CD14-positive monocyte (primary cell): ENCODE results near the gene SH3BP4. TPM values are rescaled to one million over a fixed set of nuclear protein-coding genes. Genes with fewer than 3 reads are reported as not detected.

Source experiments
- DNase-seq, 3 donors: peaks; one replicate each; pipeline ENCODE4 v3.0.0-alpha.2; 2011 to 2022
- H2AFZ ChIP-seq: 2 replicates; pipeline ENCODE4 v1.6.0; 2012; ENCODE audit warnings: mild to moderate bottlenecking, low read depth, low read length, inconsistent platforms; ENCODE audit not compliant: insufficient read depth, poor library complexity, severe bottlenecking
- H3K27ac ChIP-seq, 2 donors: 1 replicate in 1 of 2; 2 replicates in 1 of 2; pipeline ENCODE4 v1.5.1; 2012 to 2013; ENCODE audit warnings: low read length in 2 of 2, control low read depth in 1 of 2, inconsistent platforms in 1 of 2, low read depth in 1 of 2, mild to moderate bottlenecking in 1 of 2
- H3K27me3 ChIP-seq, 2 donors: one replicate each; pipeline versions ENCODE4 v1.6.0 to v1.6.1; 2011 to 2013; ENCODE audit warnings: low read length in 2 of 2; ENCODE audit not compliant: control insufficient read depth in 2 of 2, insufficient read depth in 2 of 2
- H3K36me3 ChIP-seq, 2 donors: replicated peaks in 1 of 2; 1 replicate in 1 of 2; 2 replicates in 1 of 2; pipeline versions ENCODE4 v1.5.1 to v1.6.1; 2012 to 2013; ENCODE audit warnings: low read length in 2 of 2, control low read depth in 1 of 2, inconsistent platforms in 1 of 2, mild to moderate bottlenecking in 1 of 2; ENCODE audit not compliant: insufficient read depth in 2 of 2, control insufficient read depth in 1 of 2
- H3K4me1 ChIP-seq, 2 donors: 1 replicate in 1 of 2; 2 replicates in 1 of 2; pipeline versions ENCODE4 v1.5.1 to v1.6.1; 2012 to 2013; ENCODE audit warnings: low read length in 2 of 2, control low read depth in 1 of 2, inconsistent platforms in 1 of 2, mild to moderate bottlenecking in 1 of 2, moderate library complexity in 1 of 2; ENCODE audit not compliant: insufficient read depth in 2 of 2, control insufficient read depth in 1 of 2
- H3K4me2 ChIP-seq: replicated peaks from 2 replicates; pipeline ENCODE3; 2012; ENCODE audit warnings: low read length, moderate library complexity, mild to moderate bottlenecking; ENCODE audit not compliant: poor library complexity, severe bottlenecking; ENCODE audit errors: extremely low read depth
- H3K4me3 ChIP-seq, 3 experiments: fragments of 200-600 bp in 1 of 3; sonication (generic) in 1 of 3; replicated peaks in 1 of 3; 1 replicate in 2 of 3; 2 replicates in 1 of 3; pipeline ENCODE4 v1.5.1; 2011 to 2013; ENCODE audit warnings: low read length in 3 of 3, mild to moderate bottlenecking in 3 of 3, control low read depth in 2 of 3, low read depth in 2 of 3, inconsistent platforms in 1 of 3, moderate library complexity in 1 of 3
- H3K79me2 ChIP-seq: 2 replicates; pipeline ENCODE4 v1.6.0; 2012; ENCODE audit warnings: mild to moderate bottlenecking, control low read depth, inconsistent platforms, low read length, moderate library complexity; ENCODE audit not compliant: insufficient read depth
- H3K9ac ChIP-seq: 2 replicates; pipeline ENCODE4 v1.6.0; 2017; ENCODE audit warnings: low read length, mild to moderate bottlenecking; ENCODE audit not compliant: insufficient read depth, poor library complexity, severe bottlenecking
- H3K9me3 ChIP-seq, 2 donors: replicated peaks in 1 of 2; 1 replicate in 1 of 2; 2 replicates in 1 of 2; pipeline versions ENCODE4 v1.5.1 to v1.6.1; 2012 to 2013; ENCODE audit warnings: low read length in 2 of 2, control low read depth in 1 of 2; ENCODE audit not compliant: control insufficient read depth in 1 of 2, insufficient read depth in 1 of 2
- H4K20me1 ChIP-seq: 2 replicates; pipeline ENCODE4 v1.6.0; 2012; ENCODE audit warnings: mild to moderate bottlenecking, low read length, control low read depth, moderate library complexity; ENCODE audit not compliant: insufficient read depth
- H3K27ac Mint-ChIP-seq, 7 donors: one replicate each; pipeline ENCODE4 v1.8.0; 2020; ENCODE audit warnings: mild to moderate bottlenecking in 7 of 7, mixed read lengths in 7 of 7, moderate library complexity in 6 of 7, inconsistent platforms in 2 of 7
- H3K27me3 Mint-ChIP-seq, 3 donors: one replicate each; pipeline ENCODE4 v1.8.0; 2021 to 2022; ENCODE audit warnings: low read depth in 3 of 3, mild to moderate bottlenecking in 3 of 3, mixed read lengths in 3 of 3, moderate library complexity in 3 of 3, inconsistent platforms in 1 of 3
- H3K36me3 Mint-ChIP-seq, 2 donors: one replicate each; pipeline ENCODE4 v1.8.0; 2020; ENCODE audit warnings: mixed read lengths in 2 of 2, inconsistent platforms in 1 of 2, mild to moderate bottlenecking in 1 of 2
- H3K4me1 Mint-ChIP-seq: one replicate; pipeline ENCODE4 v1.8.0; 2020; ENCODE audit warnings: mild to moderate bottlenecking, mixed read lengths
- H3K4me3 Mint-ChIP-seq, 2 donors: one replicate each; pipeline ENCODE4 v1.8.0; 2020; ENCODE audit warnings: mild to moderate bottlenecking in 2 of 2, mixed read lengths in 2 of 2, moderate library complexity in 1 of 2
- H3K9me3 Mint-ChIP-seq, 7 donors: one replicate each; pipeline ENCODE4 v1.8.0; 2020 to 2022; ENCODE audit warnings: mixed read lengths in 7 of 7, mild to moderate bottlenecking in 6 of 7, moderate library complexity in 6 of 7, inconsistent platforms in 2 of 7
- CTCF ChIP-seq: fragments of 200-600 bp; IDR thresholded peaks from one replicate; pipeline ENCODE4 v1.8.0; 2022; ENCODE audit warnings: antibody characterized with exemption, mild to moderate bottlenecking
- WGBS: methylation state at CpG from one replicate; pipeline ENCODE4 v1.1.5; 2013; ENCODE audit warnings: missing lambda C conversion rate; ENCODE audit not compliant: insufficient coverage; 5-methylcytosine and 5-hydroxymethylcytosine counted together
- intact Hi-C, 2 donors: fragments of 100-400 bp; cut with micrococcal nuclease; formaldehyde crosslinking; loops; one replicate each; pipeline versions ENCODE4 v1.15.0 to v1.15.1; 2023
- polyA plus RNA-seq, 3 donors: library from polyadenylated mRNA; depleted of rRNA in 1 of 3; unstranded in 2 of 3; stranded (reverse) in 1 of 3; fragments of 300-500 nt in 2 of 3; fragments of >200 nt in 1 of 3; fragmentation: Illumina TruSeq in 2 of 3; gene quantifications; 1 replicate in 2 of 3; 2 replicates in 1 of 3; pipeline ENCODE4 v1.2.3, GENCODE V29; 2012 to 2021

Gene SH3BP4
- polyA plus RNA-seq, 3 donors = 0.66 to 1.6 (median 1.3) TPM

- Mint-ChIP-seq H3K27me3 (peaks cover 2 to 18% (median 8%) of the 10 kb centered on the region in 3 donors), H3K36me3 (no peaks in the 10 kb centered on the region), H3K4me1 (no peaks in the 10 kb centered on the region), H3K27ac (no peak overlapping the region), H3K9me3 (no peaks in the 10 kb centered on the region), H3K4me3 (no peak overlapping the region)
- no peaks in the 10 kb centered on the region for H3K79me2 ChIP-seq
- no peaks in the 10 kb centered on the region for H4K20me1 ChIP-seq
- no peak overlapping the region for H2AFZ ChIP-seq
- intact Hi-C loops = no loop called here
- H3K27ac ChIP-seq = no peak overlapping the region
- WGBS = 100% methylated on average over 2 of the region's 2 CpGs
- no peak for DNase-seq
- TF ChIP-seq CTCF = no peak
- peaks cover 0 to 5% of the 10 kb centered on the region in 2 donors for H3K27me3 ChIP-seq
- no peaks in the 10 kb centered on the region for H3K36me3 ChIP-seq
- no peak overlapping the region for H3K4me3 ChIP-seq
- no peaks in the 10 kb centered on the region for H3K4me1 ChIP-seq
- no peak overlapping the region for H3K4me2 ChIP-seq
- H3K9me3 ChIP-seq = no peaks in the 10 kb centered on the region
- no peak overlapping the region for H3K9ac ChIP-seq
These were observed 143.8 kb downstream of the SH3BP4 start for GRCh38 chr2:235095569-235095968.

DNA sequence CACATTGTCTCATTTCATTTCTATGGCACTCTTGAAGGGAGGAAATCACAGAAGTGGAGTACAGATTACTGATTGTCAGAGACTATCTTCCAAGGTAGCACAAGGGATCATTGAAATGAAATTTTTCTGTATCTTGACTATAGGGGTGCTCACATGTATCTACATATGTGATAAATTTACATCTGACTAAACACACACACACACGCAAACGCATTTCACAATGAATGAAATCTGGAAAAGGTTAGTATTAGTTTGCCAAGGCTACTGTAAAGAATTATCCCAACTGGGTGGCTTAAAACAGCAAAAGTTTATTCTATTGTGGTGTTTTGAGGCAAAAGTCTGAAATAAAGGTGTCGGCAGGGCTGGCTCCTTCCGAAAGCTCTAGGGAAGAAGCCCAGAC is 144.6 kb downstream of the SH3BP4 start:
- no peak overlapping the region for H2AFZ ChIP-seq
- no peak overlapping the region for H3K4me3 Mint-ChIP-seq
- no CpG with 5 or more reads among the region's 4 CpGs for WGBS
- H3K27me3 ChIP-seq = peaks cover 0 to 5% of the 10 kb centered on the region in 2 donors
- H3K27ac Mint-ChIP-seq = no peak overlapping the region
- no peaks in the 10 kb centered on the region for H3K36me3 ChIP-seq
- no peaks in the 10 kb centered on the region for H3K79me2 ChIP-seq
- H3K27me3 Mint-ChIP-seq = peaks cover 2 to 12% (median 6%) of the 10 kb centered on the region in 3 donors
- no peaks in the 10 kb centered on the region for H3K4me1 Mint-ChIP-seq
- no peak overlapping the region for H3K4me3 ChIP-seq
- H3K36me3 Mint-ChIP-seq = no peaks in the 10 kb centered on the region
- H3K27ac ChIP-seq = no peak overlapping the region
- intact Hi-C loops = no loop called here
- no peak for DNase-seq
- H3K9me3 ChIP-seq = no peaks in the 10 kb centered on the region
- no peaks in the 10 kb centered on the region for H3K4me1 ChIP-seq
- H3K9me3 Mint-ChIP-seq = no peaks in the 10 kb centered on the region
- H4K20me1 ChIP-seq = no peaks in the 10 kb centered on the region
- TF ChIP-seq CTCF = no peak
- no peak overlapping the region for H3K4me2 ChIP-seq
- H3K9ac ChIP-seq = no peak overlapping the region
